ENCODE results near the gene DCTN3.

Gene DCTN3

DNA sequence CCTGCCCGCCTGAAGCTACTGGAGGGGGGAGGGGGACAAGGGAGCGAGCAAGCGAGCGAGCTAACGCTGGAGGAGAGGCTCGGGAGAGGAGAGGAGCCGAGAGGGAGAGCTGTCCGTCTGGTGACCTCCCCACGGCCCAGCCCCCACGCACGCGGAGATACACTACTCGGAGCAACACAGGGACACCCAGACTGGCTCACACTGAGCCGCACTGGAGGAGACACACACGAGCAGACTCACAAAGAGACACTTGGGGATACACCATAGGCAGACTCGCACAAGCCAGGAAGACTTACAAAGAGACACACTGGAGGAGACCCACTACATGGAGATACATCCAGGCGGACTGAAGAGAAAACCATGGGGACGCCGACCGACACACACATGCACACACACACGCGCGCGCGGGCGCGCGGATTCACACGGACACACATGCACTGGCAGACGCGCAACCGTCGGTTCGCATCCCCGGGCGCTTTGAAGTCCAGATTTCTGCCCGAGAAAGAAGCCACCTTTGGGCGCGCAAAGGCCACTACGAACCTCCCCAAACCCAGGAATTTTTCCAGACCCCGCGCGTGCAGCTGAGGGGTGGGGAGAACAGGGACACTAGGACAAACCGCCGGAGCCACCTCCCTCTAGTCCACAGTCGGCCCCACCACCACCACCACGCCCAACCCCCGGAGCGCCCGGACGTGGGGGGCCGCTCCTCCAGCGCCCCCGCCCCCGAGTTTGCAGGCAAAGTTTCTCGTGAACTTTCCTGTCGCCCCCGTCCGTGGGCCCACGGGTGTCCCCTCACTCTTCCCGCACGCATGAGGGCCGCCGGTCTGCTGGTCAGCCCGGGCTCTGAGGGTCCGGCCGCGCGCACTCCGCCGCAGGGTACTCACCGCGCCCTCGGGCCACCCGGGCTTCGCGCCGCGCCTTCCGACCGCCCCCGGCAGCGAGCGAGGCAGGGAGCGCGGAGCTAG lies 31.3 kb downstream of the DCTN3 start:
- no peak for DNase-seq

DNA sequence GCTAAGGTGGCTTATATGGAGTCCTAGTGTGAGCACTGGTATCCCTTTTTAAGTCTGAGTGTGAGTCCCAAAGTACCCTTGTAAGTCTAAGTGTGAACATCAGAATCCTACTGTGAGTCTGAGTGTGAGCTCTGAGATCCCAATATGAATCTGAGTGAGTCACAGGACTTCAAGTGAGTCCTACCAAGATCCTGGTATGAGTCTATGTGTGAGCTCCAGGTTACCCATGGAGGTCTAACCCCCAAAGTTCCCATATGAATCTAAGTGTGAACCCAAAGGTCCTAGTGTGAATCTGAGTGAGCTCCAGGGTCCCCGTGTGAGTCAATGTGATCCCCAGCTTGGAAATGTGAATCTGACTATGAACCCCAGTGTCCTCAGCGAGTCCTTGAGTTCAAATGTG lies 33.0 kb downstream of the DCTN3 start:
- no peak for DNase-seq

DNA sequence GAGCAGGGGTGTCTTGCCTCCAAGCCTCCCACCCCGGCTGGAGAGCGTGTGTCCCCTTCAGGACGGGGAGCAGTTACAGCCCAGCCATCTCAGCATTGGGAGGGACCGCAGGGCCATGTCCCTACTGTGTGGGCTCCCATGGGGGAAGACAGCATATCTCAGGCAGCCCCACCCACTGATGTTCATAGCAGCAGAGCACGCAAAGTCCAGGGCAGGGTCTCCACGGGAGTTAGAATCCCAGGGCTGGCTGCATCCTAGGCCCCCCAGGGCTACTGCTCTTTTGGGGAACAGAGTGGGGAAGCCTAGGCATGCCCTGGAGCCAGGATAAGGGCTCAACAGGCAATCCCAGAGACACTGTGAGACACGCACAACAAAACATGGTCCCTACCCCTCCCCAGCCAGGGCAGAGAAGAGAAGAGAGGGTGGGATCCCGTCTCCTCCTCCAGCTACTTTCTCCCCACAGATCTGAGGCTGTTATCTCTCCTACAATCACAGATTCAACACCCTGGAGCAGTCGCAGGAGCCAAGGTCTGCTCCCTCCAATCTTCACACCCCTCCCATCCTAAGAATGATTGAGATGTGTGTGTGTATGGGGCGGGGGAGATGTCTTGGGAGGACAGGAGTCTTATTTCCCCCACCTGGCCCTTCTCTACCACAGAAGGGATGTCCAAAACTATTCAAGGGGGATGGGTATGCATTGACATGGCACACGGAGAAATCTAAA lies 34.2 kb downstream of the DCTN3 start:
- no peak for DNase-seq

DNA sequence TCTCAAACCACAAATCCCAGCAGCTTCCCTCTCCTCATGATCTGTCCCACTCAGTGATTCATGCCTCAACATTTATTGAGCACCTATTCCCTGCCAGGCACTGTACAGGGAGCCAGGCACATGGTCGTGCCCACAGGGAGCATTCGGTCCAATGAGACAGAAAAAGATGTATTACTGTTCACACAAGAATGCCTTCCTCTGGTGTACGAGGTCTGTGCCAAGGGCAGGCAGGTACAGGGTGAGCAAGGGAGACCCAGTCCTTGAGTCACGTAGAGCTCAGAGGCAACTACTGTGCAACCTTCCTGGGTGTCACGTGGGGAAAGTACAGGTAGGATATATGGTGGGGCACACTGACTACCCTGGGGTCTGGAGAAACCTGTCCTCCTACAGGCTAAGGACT lies 35.3 kb downstream of the DCTN3 start:
- DNase-seq: no peak

DNA sequence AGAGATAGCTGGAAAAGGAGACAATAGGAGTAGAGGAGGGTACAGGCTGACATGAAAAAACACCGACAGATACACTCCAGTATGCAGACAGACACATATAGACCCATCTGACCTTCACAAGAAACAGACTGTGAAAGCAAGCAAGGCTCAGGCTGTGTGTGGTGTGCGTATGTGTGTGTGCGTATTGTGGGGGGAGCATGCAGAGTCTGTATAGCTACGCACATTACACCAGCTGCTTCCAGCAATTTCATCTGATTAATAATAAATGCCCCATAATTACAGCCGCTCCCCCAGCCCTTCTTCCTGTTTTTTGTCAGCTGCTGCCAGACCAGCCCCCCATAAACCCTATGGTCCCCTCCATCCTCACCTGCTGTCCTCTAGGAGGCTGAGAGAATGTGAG lies 37.5 kb downstream of the DCTN3 start:
- DNase-seq: no peak

DNA sequence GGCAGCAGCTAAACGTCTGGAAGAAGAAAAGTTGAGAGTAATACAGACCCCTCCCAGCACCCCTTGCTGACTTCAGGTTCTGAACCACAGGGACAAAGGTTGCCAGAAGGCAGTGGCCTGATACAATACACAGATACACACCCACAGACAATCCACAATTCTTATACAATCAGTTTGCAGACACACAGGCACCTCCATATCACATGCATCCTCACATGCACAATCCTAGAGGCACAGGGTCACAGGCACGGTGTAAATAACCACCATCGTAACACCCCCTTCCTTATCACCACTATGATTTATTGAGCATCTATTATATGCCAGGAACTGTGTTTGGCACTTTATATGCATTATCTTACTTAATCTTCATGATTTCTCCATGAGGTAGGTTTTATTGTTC lies 39.0 kb downstream of the DCTN3 start:
- no peak for DNase-seq

DNA sequence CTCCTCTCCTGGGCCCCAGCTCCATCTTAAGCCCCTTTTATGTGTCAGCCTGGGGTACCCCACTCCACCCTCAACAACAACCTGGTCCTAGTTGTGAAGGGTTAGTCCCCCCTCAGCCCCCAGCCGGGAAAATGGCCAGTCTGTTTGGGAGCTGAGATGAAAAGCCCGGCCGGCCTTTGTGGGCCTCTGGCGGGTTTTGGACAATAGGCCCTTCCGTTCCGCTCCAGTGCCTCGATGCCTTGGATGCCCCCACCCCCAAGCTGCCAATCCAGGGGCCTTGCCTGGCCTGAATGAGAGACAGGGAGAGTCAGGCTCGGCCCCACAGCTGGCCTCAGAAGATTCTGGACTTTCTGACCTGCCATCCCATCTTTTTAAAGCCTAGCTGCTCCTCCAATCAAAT lies 39.9 kb downstream of the DCTN3 start:
- DNase-seq: no peak

DNA sequence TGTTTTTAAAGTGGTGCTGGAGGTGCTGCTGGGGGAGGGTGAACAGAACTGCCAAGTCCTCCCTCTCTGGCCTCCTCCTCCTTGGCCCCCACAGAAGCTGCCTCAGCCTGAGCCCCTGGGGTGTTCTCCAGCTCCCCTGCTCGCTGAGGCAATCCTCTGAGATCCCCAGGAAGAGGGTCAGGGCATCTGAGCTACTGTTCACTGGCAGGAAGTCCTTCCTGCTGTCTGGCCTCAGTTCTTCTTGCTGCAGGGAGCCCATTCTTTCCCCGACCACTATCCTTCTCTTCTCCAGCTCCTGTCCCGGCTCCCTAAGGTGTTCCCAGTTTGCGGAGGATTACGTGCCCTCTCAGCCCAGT lies 40.5 kb downstream of the DCTN3 start:
- DNase-seq: no peak

DNA sequence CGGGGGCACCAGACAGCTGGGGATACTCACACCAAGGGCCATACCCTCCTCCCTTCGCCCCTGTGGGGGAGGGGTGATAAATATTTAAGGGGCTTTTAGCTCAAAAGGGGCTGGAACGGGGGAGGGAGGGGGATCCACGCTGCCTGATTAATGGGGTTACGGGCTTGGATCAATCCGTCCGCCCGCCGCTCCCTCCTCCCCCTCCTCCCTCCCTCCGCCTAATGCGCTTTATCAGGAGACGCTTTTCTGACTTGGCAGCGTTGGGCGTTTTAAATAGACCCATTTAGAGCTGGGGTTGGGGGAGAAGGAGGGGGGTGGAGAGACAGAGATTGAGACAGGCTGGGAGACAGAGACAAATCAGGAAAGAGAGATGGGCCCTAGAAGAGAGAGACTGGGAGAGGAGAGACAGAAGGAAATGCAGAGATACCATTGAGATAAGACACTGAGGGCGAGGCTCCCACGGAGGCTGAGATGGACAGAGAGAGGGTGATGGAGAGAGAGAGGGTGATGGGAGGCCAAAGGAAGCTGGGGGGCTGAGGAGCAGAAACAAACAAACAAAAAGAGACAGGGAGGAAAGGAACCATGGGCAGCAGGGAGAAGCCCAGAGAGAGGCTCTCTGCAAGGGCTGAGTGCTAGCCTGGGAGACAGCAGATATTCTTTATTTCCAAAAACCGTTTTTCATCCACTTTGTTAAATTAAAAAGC lies 41.0 kb downstream of the DCTN3 start:
- no peak for DNase-seq

DNA sequence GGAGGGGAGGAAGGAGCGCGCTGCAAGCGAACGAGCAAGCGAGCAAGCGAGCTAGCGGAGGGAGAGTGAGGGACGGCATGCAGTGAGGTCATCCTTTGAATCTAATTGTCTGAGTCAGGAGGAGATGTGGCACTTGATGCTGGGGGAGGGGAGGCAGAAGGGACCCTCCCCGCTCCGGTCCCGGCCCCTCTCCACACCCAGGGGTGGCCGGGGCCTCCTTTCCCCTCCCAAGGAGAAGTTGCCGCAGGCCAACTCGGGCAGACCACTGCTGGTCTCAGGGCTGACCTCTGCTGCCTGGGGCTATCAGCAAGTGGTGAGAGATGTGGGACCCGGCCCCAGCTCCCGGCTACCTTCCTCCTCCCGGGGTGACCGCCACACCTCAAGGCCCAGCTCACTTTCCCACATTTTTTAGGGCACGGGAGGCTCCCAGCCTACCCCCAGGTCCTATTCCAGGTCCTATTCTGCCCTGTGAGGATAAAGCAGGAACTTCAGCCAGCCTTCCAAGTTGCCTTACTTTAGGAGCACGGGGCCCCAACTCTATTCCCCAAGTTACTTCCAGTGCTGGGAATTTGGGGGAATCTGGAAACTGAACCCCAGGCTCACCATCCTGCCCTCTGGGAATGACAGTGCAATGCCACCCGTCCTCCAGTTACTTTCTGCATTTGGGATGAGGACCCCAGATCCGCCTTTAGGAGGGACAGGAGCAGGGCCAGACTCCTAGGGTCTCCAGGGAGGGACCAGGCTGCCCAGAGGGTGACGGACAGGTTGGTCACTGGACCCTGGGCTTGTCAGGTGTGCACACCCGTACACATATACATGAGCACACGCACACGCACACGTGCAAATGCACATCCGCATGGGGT lies 41.8 kb downstream of the DCTN3 start:
- DNase-seq: no peak

DNA sequence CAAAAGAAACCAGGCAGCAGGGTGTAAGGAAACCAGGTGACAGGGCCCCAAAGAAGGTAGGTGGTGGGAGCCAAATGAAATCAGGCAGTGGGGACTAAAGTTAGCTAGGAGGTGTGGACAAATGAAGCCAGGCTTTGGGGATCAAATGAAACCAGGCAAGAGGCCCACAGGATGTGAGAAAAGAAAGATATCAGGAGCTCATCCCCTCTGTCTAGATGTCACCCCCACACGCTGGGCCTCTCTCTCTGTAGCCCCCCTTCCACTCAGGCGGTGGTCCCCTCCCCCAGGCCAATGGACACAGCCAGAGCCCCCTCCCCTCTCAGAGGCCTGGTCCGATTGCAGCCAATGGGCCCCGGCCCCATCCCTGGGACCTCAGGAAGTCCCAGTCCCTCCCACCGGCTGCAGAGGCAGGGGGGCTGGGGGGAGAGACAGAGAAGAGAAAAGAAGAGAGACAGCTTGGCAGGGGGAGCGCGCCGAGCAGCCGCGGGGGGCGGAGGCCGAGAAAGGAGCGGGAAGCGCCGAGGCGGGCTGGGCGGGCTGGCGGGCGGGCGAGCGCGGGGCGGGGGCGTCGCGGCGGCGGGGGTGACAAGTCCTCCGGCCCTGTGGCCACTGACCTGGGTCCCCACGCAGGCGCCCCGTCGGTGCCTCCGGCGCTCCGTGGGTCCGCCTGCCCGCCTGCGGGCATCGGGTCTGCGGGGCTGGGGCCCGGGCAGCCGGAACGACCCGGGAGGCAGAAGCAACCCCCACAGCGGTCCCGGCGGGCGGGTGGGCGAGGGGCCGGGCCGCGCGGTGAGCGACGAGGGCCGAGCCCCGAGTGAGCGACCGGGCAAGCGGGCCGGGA lies 42.7 kb downstream of the DCTN3 start:
- no peak for DNase-seq

DNA sequence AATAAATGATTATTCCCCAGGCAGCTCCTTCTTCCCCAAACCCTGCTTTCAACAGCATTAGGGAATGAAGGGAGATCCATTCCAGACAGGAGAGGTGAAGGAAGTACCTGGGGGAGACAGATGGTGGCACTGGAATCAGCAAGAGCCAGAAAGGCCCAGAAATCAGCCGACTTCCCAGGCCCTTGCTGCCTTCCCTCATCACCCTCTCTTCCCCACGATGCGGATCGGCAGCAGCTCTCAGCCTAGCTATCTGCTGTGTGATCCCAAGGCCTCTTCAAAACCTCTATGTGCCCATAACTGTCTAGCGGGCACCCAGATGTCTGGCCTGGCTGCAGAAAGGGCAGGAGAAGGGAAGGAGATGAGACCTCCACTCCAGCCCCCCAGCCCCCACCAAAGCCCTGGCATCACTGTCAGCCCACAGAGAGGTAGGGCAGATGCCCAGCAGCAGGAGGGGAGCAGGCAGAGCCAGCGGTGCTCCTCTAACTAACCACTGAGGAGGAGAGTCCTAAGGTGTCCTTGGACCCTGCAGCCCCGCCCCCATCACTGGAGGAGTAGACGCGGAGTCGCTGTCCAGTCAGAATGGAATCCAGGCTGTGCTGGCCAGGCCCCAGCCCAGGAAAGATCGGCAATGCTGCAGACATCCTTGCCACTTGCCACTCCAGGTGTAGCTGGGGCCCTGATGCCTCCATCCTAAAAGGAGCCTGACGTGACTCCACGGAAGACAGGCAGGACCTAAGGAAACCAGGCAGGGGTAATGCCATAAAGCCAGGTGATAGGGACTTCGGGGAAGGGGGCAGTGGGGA lies 43.5 kb downstream of the DCTN3 start:
- no peak for DNase-seq

DNA sequence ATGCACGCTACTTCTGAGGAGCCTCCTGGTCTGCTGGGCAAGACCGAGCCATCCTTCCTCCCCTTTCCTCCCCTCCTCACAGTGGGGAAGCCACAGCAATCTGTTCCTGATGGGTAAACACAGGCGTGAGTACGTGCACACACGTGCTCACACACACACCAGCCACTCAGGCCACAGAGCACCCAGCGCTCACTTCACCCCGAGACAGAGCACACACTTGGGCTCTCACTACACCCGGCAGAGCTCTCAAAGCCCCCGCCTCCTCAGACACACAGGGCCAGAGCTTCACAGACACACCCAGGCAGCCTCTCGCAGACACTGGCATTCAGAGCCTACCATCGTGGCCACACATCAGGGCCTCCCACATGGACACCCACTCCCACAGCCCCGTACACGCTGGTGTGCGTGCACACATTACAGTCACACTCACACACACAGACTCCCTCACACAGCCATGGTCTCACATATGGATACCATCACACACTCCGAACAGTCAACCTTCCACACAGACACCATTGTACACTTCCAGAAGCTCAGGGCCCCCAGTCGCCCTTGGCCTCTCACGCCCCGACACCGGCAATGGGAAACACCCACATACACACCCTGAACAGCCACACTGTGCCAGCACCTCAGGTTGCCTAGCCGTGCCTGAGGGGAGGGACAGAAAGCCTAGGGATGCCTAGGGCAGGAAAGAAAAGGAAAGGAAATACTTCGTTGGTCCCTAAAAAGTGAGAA lies 44.3 kb downstream of the DCTN3 start:
- no peak for DNase-seq

DNA sequence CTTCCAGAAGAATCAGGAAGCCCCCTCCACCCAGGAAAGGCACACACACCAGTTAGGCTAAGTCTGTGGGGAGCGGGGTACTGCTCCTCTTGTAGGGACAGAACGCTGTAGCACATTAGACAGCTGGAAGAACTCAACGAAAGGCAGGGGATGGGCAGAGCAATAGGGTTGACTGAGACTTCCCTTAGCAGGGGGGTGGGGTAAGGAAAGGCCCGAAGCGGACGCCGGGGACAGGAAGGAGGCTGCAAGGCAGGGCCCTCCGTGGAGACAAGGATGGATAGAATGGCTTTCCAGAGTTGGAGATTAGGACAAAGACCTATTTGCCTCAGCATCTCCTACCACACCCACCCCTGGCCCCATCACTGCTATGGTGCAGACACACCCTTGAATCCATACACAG lies 45.1 kb downstream of the DCTN3 start:
- no peak for DNase-seq

DNA sequence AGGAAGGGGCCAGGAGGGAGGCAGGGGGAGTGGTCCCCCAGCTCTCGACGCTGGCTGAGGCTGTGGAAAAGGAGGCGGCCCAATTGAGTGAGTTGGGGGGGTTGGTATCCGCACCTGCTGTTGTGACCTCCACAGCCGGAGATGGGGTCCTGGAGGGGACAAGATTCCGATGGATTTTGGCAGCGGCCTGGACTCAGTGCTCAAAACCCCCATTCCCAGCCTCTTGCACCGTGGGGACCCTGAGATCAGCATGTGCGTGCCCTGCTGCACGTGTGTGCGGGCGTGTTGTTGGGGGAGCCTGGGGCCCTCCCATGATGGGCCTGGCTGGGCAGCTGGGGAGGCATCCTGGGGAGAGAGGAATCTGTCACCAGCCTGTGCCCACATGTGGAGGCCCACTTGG lies 45.7 kb downstream of the DCTN3 start:
- no peak for DNase-seq

DNA sequence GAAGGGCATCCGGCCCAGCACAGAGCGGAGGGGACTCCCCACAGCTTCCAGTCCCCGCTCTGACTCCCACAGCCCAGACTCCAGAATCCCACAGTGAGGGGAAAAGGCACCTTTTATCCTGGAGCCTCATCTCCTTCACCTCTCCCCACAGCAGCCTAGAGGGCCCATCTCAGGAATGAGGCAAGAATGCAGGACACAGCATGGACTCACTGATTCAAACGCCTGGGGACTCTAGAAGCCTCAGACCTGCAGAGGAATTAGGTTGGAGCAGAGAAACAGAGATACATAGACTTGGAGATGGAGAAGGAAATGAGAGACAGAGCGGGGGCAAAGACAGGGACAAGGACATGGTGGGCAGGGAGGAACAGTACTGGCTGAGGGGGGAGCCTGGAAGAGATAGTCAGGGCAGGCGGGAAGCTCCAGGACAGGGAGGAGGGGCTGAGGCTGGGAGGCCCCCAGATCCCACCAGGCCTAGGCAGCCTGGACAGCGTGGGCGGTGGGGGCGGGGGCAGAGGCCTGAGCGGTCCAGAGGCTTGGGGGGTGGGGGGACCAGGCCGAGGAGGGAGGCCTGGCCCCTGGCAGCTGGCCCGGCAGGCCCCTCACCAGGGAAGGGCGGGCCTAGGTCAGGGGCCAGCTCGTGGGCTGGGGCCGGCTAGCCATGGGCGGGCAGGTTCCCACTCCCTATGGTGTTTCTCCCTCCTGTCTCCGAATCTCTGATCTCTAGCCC lies 46.5 kb downstream of the DCTN3 start:
- DNase-seq: no peak

DNA sequence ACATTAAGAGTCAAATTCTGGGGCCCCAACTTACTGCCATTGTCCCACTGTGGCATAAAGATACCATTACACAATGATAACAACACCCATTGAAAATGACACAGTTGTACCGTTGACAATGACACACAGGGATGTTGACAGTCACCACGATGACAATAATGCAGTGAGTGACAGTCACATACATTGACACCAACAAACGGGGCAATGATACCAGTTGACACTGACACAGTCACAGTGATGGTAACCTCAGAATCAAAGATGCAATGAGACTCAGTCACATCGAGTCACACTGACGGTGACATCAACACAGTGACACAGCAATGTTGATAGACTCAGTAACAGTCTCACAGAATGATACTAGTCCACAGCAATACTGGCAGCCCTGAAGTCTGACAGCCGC lies 47.7 kb downstream of the DCTN3 start:
- no peak for DNase-seq

DNA sequence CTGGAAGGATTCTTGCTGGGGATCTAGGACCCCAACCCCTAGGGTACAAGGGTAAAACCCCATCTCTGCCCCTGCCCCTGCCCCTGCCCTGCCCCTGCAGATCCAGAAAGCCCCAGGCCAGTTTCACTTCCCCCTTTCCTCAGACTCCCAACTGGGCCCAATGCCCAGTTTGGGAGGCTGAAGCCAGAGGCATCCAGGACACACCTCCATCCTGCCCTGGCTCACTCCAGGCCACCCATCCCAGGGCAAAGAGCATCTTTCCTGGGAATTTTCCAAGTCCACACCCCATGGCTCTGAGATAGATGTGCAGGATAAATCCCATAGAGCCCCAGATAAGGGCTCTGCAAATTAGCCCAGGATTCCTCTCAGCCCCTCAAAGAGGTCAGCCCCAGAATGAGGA lies 48.2 kb downstream of the DCTN3 start:
- no peak for DNase-seq

DNA sequence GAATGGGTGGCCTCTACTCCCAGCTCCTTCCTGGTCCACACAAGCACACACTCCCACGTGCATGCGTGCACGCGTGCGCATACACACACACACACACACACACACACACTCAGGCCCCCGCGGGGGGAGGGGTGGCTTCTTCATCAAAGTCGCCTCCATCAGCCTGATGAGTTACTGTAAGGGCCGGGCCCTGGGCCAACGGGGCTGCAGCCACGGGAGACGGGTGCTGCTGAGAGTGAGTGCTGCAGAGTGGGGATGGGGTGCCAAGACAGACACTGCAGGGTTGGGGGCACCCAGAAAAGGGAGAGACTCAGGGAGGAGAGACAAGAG lies 48.8 kb downstream of the DCTN3 start:
- DNase-seq: no peak

Data from NCI-H1930 (cell line).